GM23338 (cell line): Measurements from ENCODE around the gene TUBD1. TPM values are rescaled to one million over a fixed set of nuclear protein-coding genes. Genes with fewer than 3 reads are reported as not detected.

ENCODE experiments used
- ATAC-seq: fragments of 200-7000 bp; cut with Tn5 transposase; 3 replicates; pipeline ENCODE4 v1.9.1; 2020
- DNase-seq: peaks from one replicate; pipeline ENCODE4 v3.0.0-alpha.2; 2015; ENCODE audit warnings: low spot score
- H2AFZ ChIP-seq: fragments of 200-600 bp; sonication (generic); 2 replicates; pipeline ENCODE4 v1.8.0; 2016; ENCODE audit warnings: antibody characterized with exemption, mild to moderate bottlenecking, moderate library complexity
- H3F3A ChIP-seq: fragments of 200-600 bp; sonication (generic); replicated peaks from 2 replicates; pipeline ENCODE4 v1.8.0; 2017; ENCODE audit warnings: antibody characterized with exemption, mixed run types, low read depth
- H3K27ac ChIP-seq: fragments of 200-600 bp; sonication (generic); 2 replicates; pipeline ENCODE4 v1.6.1; 2016; ENCODE audit warnings: low read depth
- H3K27me3 ChIP-seq: fragments of 200-600 bp; sonication (generic); 2 replicates; pipeline ENCODE4 v1.8.0; 2016; ENCODE audit warnings: mild to moderate bottlenecking, mixed run types, moderate library complexity; ENCODE audit not compliant: insufficient read depth
- H3K36me3 ChIP-seq: fragments of 200-600 bp; sonication (generic); 2 replicates; pipeline ENCODE4 v1.8.0; 2016; ENCODE audit warnings: mild to moderate bottlenecking; ENCODE audit not compliant: insufficient read depth
- H3K4me1 ChIP-seq: fragments of 200-600 bp; sonication (generic); 2 replicates; pipeline ENCODE4 v1.8.0; 2016; ENCODE audit warnings: mild to moderate bottlenecking, moderate library complexity; ENCODE audit not compliant: insufficient read depth
- H3K4me2 ChIP-seq: fragments of 200-600 bp; sonication (generic); 2 replicates; pipeline ENCODE4 v1.7.1; 2017; ENCODE audit warnings: mixed run types
- H3K4me3 ChIP-seq: fragments of 200-600 bp; sonication (generic); 2 replicates; pipeline ENCODE4 v1.6.1; 2016; ENCODE audit warnings: mixed run types
- H3K79me2 ChIP-seq: fragments of 200-600 bp; sonication (generic); replicated peaks from 2 replicates; pipeline ENCODE4 v1.8.0; 2017; ENCODE audit warnings: mild to moderate bottlenecking; ENCODE audit not compliant: insufficient read depth
- H3K9me2 ChIP-seq: fragments of 200-600 bp; sonication (generic); 2 replicates; pipeline ENCODE4 v1.8.0; 2017; ENCODE audit not compliant: insufficient read depth
- H4K20me1 ChIP-seq: fragments of 200-600 bp; sonication (generic); replicated peaks from 2 replicates; pipeline ENCODE4 v1.8.0; 2017; ENCODE audit warnings: mild to moderate bottlenecking; ENCODE audit not compliant: insufficient read depth
- H3K27ac Mint-ChIP-seq: 2 replicates; pipeline ENCODE4 v1.8.0; 2020; ENCODE audit warnings: inconsistent platforms, mild to moderate bottlenecking, moderate library complexity, mixed read lengths
- H3K27me3 Mint-ChIP-seq: 3 replicates; pipeline ENCODE4 v1.8.0; 2022; ENCODE audit warnings: low read depth, mild to moderate bottlenecking, moderate library complexity, mixed read lengths, inconsistent platforms; ENCODE audit not compliant: insufficient read depth, poor library complexity
- H3K36me3 Mint-ChIP-seq: 3 replicates; pipeline ENCODE4 v1.8.0; 2021; ENCODE audit warnings: low read depth, mild to moderate bottlenecking, inconsistent platforms, moderate library complexity, mixed read lengths
- H3K4me1 Mint-ChIP-seq: 3 replicates; pipeline ENCODE4 v1.8.0; 2020; ENCODE audit warnings: mild to moderate bottlenecking, inconsistent platforms, mixed read lengths
- H3K4me3 Mint-ChIP-seq: 3 replicates; pipeline ENCODE4 v1.8.0; 2021; ENCODE audit warnings: moderate library complexity, mild to moderate bottlenecking, inconsistent platforms, mixed read lengths
- H3K9me3 Mint-ChIP-seq: 3 replicates; pipeline ENCODE4 v1.8.0; 2020; ENCODE audit warnings: moderate library complexity, mild to moderate bottlenecking, inconsistent platforms, mixed read lengths
- CREB1 ChIP-seq: fragments of 250-450 bp; sonication (Bioruptor Pico); IDR thresholded peaks from 2 replicates; pipeline ENCODE4 v1.5.0; 2020; ENCODE audit warnings: low read depth, mild to moderate bottlenecking, moderate library complexity
- CTCF ChIP-seq, 2 experiments: fragments of 200-600 bp in 1 of 2; sonication (generic) in 1 of 2; conservative IDR thresholded peaks; 2 replicates each; pipeline versions ENCODE4 v1.5.1 to v1.6.1; 2016 to 2017; ENCODE audit warnings: antibody characterized with exemption in 2 of 2, low read depth in 2 of 2, mild to moderate bottlenecking in 2 of 2, moderate library complexity in 1 of 2
- ETS1 ChIP-seq: IDR thresholded peaks from 2 replicates; pipeline ENCODE4 v1.6.1; 2016; ENCODE audit warnings: antibody characterized with exemption
- EZH2phosphoT487 ChIP-seq: fragments of 200-600 bp; sonication (generic); IDR thresholded peaks from one replicate; pipeline ENCODE4 v1.8.1; 2018; ENCODE audit warnings: antibody characterized with exemption; ENCODE audit not compliant: unreplicated experiment
- JUNB ChIP-seq: IDR thresholded peaks from one replicate; pipeline ENCODE4 v1.6.1; 2016; ENCODE audit warnings: antibody characterized with exemption; ENCODE audit not compliant: unreplicated experiment
- NANOG ChIP-seq: IDR thresholded peaks from 2 replicates; pipeline ENCODE4 v1.6.1; 2016; ENCODE audit warnings: antibody characterized with exemption, borderline replicate concordance
- POLR2AphosphoS5 ChIP-seq: IDR thresholded peaks from 2 replicates; pipeline ENCODE4 v1.6.1; 2016; ENCODE audit warnings: antibody characterized with exemption, low read depth
- REST ChIP-seq: IDR thresholded peaks from one replicate; pipeline ENCODE4 v1.6.1; 2018; ENCODE audit warnings: antibody characterized with exemption; ENCODE audit not compliant: unreplicated experiment
- STAT1 ChIP-seq: IDR thresholded peaks from one replicate; pipeline ENCODE4 v1.6.1; 2016; ENCODE audit warnings: antibody characterized with exemption; ENCODE audit not compliant: unreplicated experiment
- ZNF114 ChIP-seq: fragments of 250-450 bp; sonication (Bioruptor Pico); IDR thresholded peaks from 2 replicates; pipeline ENCODE4 v1.5.0; 2020; ENCODE audit warnings: mild to moderate bottlenecking, moderate library complexity
- polyA plus RNA-seq: library from polyadenylated mRNA; unstranded; fragments of >200 nt; fragmentation: Nextera tagmentation; extraction: Ambion mirVana; gene quantifications from 2 replicates; pipeline ENCODE4 v1.2.1, GENCODE V29; 2016
- total RNA-seq: library from RNA; depleted of rRNA; stranded (reverse); fragments of >200 nt; shearing (Covaris generic); gene quantifications from 2 replicates; pipeline ENCODE4 v1.2.3, GENCODE V29; 2014

The TUBD1 gene
- total and polyA plus RNA-seq, 2 experiments from 2014 or later: 11.6 to 13.8 TPM

GRCh38 chr17:59840329-59841090 lies 52.2 kb downstream of the TUBD1 start:
- Mint-ChIP-seq H3K27ac (peak overlapping the region; percentile 100), H3K27me3 (peaks cover 63% of the 10 kb centered on the region), H3K4me1 (peaks cover 28% of the 10 kb centered on the region), H3K4me3 (peak overlapping the region; percentile 99), H3K9me3 (peaks cover 15% of the 10 kb centered on the region; the same call in 2 of the 3 replicates), H3K36me3 (peaks cover 58% of the 10 kb centered on the region)
- peaks cover 34% of the 10 kb centered on the region for H3K79me2 ChIP-seq
- TF ChIP-seq NANOG (peak; percentile 81), CTCF (conservative IDR thresholded peaks at IDR 0.05; ENCODE audit: low read depth in 2 of 2) (no peak), POLR2AphosphoS5 (peak; percentile 44; the same call in 1 of the 2 replicates), EZH2phosphoT487 (no peak)
- DNase-seq (peak; percentile 93), ATAC-seq (peak; percentile 41)
- H4K20me1 ChIP-seq: no peaks in the 10 kb centered on the region
- H3K27ac ChIP-seq: peak overlapping the region; percentile 94
- 0 out of 2 replicates have a peak, but pooled peaks cover 8% of the 10 kb centered on the region for H3F3A ChIP-seq
- peaks cover 3% of the 10 kb centered on the region; the same call in 1 of the 2 replicates for H3K4me1 ChIP-seq
- H3K9me2 ChIP-seq: no peaks in the 10 kb centered on the region
- no peak overlapping the region for H2AFZ ChIP-seq
- H3K27me3 ChIP-seq: no peaks in the 10 kb centered on the region
- H3K36me3 ChIP-seq: peaks cover 7% of the 10 kb centered on the region; the same call in 1 of the 2 replicates
- H3K4me3 ChIP-seq: peak overlapping the region; percentile 69
- H3K4me2 ChIP-seq: peak overlapping the region; percentile 64

- H3K27ac ChIP-seq: peak overlapping the region; percentile 94
- H3K27ac Mint-ChIP-seq: peak overlapping the region; percentile 100
- peaks cover 34% of the 10 kb centered on the region for H3K79me2 ChIP-seq
- peaks cover 58% of the 10 kb centered on the region for H3K36me3 Mint-ChIP-seq
- H3K9me3 Mint-ChIP-seq: peaks cover 15% of the 10 kb centered on the region; the same call in 2 of the 3 replicates
- H3K4me3 Mint-ChIP-seq: peak overlapping the region; percentile 99
- no peaks in the 10 kb centered on the region for H3K4me1 ChIP-seq
- peak overlapping the region; percentile 69 for H3K4me3 ChIP-seq
- peak overlapping the region; percentile 64 for H3K4me2 ChIP-seq
- ATAC-seq (no peak), DNase-seq (peak; percentile 53)
- no peaks in the 10 kb centered on the region for H3K9me2 ChIP-seq
- H3K36me3 ChIP-seq: peaks cover 7% of the 10 kb centered on the region; the same call in 1 of the 2 replicates
- peaks cover 20% of the 10 kb centered on the region for H3K4me1 Mint-ChIP-seq
- 0 out of 2 replicates have a peak, but pooled peaks cover 8% of the 10 kb centered on the region for H3F3A ChIP-seq
- no peaks in the 10 kb centered on the region for H3K27me3 ChIP-seq
- H3K27me3 Mint-ChIP-seq: peaks cover 60% of the 10 kb centered on the region
- no peaks in the 10 kb centered on the region for H4K20me1 ChIP-seq
- H2AFZ ChIP-seq: no peak overlapping the region
- TF ChIP-seq ETS1 (no peak), EZH2phosphoT487 (no peak), POLR2AphosphoS5 (no peak), NANOG (no peak), CREB1 (CRISPR knock-in tag) (no peak), REST (no peak), JUNB (no peak), STAT1 (no peak), ZNF114 (CRISPR knock-in tag) (no peak)
Observed at GRCh38 chr17:59839651-59840328, 53.0 kb downstream of the TUBD1 start.
